T follicular helper cell (primary cell): ENCODE results near the gene C17orf50.
"Not testable (repeated sequence)": the region's sequence is repeated elsewhere in the genome, so short reads cannot be mapped to it uniquely, and the experiment has no call there.

Experiments
- DNase-seq: peaks from one replicate; pipeline ENCODE4 v3.0.0-alpha.2; 2020; ENCODE audit warnings: low read depth

C17orf50 gene

GRCh38 chr17:35734396-35734795 is 26.3 kb upstream of the C17orf50 start:
- DNase-seq, result no peak

GRCh38 chr17:35735036-35735805 is 25.5 kb upstream of the C17orf50 start:
- no peak for DNase-seq

DNA sequence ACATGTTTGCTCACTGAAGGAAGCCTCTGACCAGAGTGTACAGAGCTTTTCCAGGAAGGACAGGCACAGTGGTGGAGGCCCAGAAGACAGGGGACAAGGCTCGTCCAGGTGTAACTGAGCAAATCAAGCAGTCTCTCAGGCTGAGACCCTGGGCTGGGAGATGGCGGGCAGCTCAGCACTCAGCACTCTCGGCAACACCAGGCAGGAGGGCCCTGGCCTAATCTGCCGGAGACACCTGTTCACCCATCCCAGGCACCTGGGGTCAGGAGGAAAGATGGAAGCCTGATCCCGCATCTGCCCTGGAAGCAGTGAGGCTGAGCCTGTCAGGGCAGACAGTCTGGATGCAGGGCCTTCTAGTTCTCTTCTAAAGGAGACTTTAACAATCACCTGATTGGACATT is 24.5 kb upstream of the C17orf50 start:
- no peak for DNase-seq

- DNase-seq, result no peak
Measured at GRCh38 chr17:35738519-35739133, 22.1 kb upstream of the C17orf50 start.

DNA sequence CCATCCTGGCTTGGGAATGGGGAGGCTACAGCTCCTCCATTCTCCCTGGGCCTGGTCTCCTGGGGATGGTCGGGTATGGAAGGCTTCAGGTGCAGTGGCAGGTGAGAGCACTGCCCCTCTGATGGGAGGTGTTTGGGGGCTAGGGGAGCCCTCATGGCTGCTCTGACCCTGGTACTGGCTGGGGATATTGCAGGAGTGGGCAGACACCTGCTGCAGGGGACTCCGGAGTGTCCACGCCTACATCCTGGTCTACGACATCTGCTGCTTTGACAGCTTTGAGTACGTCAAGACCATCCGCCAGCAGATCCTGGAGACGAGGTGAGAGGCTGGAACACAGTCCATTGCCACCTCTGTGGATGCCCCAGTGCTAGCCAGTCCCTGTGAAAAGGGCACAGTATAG is 20.5 kb upstream of the C17orf50 start:
- no peak for DNase-seq

DNA sequence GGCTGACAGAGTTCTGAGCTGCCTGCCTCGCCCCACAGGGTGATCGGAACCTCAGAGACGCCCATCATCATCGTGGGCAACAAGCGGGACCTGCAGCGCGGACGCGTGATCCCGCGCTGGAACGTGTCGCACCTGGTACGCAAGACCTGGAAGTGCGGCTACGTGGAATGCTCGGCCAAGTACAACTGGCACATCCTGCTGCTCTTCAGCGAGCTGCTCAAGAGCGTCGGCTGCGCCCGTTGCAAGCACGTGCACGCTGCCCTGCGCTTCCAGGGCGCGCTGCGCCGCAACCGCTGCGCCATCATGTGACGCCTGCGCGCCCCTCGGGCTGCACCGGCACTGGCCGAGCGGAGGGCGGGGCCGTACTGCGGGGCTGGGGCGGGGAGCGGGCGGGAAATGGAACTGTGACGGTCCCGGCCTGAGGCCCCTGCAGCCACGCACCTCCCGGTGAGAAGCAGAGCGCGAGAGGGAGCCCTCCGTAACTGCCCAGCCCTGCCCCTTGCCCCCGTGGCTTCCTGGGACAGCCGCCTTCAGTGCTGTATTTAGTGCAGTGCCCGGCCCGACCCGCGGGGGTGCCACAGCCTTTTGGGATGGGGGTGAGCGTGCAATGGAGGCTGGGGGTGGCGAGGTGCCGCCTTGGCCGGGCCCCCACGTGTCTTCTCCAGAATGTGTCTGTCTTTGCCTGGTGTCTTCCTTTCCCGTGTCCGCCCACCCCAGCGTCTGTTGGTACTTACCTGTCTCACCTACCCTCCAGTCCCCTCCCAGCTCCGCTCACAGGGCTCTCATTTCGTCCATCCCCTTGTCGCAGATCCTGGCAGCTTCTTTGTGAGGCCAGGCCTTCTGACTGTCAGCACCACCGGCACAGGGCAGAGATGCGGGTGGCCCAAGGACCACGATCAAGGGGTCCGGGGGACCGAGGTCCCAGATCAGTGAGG is 19.4 kb upstream of the C17orf50 start:
- no peak for DNase-seq

DNA sequence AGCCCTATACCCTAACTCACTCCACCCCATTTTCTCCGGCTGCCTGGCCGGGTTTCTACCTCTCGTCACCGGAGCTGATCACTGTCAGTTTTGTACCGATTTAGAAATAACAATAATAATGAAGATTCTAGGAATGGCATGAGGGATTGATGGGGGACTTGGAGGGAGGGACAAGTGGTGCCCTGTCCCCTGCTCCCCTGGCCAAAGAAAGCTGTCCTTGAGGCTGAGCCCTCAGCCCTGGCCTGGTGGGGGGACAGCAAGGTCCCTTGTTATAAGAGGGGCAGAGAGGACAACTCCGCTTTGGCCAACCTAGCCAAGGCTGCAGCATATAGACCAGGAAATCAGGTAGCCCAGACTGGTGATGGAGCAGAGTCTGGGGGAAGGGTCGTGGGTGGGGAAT is 18.2 kb upstream of the C17orf50 start:
- DNase-seq, result no peak

- DNase-seq, result no peak
Measured at GRCh38 chr17:35742896-35743477, 17.7 kb upstream of the C17orf50 start.

DNA sequence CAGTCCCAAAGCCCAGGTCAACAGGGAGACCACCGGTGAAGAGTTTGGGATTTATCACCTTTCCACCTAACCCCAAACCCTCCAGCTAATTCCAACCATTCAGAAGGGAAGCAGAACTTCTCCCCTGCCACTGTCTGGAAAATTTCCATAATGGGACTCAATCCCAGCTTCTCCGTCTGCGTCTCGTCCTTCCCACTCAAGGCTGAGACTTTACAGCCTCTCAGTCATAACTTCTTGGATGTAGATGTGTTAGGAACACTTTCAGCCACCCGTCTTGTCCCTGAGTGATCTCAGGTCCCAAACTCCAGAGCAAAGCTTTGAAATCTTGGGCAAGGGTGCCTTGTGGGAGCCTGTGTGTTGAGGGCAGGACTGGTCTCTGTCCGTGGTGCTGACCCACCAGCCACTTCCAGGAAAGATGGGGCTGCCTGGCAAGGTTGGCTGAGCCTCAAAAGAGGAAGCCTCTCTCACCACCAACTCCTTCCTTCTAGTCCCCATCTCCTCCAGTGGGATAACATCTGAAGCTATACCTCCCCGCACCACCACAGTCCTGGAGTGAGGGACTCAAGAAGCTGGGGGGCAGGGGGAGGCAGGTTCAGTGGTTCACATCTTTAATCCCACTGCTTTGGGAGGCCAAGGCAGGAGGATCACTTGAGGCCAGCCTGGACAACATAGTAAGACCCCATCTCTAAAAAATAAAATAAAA is 16.9 kb upstream of the C17orf50 start:
- DNase-seq, result no peak

DNA sequence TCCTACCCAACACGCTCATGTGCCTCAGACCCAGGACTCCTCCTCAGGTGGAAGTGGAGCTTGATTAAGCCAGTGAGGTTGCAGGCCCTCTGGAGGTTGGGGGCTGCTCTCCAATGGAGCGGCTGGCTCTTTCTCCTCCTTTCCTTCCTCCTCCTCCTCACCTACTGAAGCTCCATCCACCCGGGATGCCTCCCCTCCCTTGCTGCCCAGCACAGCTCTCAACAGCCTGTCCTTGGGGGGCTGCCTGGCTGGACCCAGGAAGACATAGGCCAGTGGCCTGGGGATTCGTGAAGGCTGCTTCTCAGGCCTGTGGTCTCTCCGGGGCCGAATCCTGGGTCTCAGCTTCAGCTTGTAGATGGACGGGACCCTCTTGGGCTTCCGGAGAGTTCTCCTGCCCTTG is 15.9 kb upstream of the C17orf50 start:
- DNase-seq, result no peak

DNA sequence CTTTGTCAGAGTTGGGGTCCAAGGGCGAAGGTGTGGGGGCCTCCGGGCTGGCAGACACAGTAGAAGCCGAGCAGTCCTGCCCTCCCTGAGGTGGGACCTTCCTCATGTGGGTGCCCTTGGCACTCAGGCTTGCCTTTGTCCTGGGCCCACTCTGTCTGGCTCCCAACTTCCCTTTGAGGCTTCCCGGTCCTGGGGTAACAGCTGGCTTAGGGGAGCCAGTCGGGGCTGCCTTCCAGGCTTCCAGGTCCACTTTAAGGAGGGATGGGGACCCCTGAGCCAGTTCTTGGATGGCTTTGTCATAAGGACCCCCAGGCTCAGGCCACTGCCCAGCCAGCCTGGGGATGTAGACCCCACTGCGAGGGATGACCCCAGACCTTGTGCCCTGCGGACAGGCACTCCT is 15.4 kb upstream of the C17orf50 start:
- DNase-seq, result no peak

GRCh38 chr17:35745749-35746320 is 14.9 kb upstream of the C17orf50 start:
- no peak for DNase-seq

- DNase-seq, result peak; percentile 63
Measured at GRCh38 chr17:35747540-35748017, 13.1 kb upstream of the C17orf50 start.

GRCh38 chr17:35748341-35748841 is 12.3 kb upstream of the C17orf50 start:
- DNase-seq, result no peak

- DNase-seq, result no peak
Measured at GRCh38 chr17:35748979-35749378, 11.7 kb upstream of the C17orf50 start.

GRCh38 chr17:35749560-35750412 is 10.9 kb upstream of the C17orf50 start:
- no peak for DNase-seq

DNA sequence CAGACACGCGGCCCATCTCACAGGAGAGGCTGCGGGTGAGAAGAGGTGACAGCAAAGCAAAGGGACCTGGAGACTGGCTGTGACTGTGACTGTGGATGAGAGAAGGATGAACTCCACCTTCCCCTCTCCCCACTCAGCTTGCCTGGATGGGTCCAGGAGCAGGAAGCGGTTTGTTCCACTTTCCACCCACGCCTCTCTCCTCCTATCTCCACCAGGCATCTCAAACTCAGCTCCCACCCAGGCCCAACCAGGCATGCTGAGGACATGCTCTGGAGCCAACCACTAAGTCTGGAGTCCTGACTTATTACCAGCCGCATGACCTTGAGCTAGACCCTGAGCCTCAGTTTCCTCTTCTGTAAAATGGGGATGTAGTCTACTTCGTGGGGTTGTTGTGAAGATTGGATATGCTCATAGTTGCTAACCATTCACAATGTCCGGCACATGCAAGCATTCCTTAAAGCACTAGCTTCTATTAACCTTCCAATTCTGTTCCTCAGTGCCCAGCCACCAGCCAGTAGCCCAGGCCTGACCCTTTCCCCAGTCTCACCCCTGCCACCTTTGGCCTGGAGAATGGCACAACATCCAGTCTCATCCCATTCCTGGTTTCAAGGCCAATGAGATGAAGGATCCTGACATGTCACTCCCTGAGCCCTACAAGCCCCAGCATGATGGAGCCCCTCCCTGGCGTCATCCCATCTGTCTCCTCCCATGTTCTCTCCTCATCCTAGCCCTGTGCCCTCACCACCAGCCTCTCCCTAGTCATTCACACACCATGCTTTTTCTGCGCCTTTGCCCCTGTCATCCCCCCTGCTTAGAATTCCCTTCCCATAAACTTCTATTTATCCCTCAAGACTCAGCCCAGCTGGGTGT is 9.9 kb upstream of the C17orf50 start:
- no peak for DNase-seq

DNA sequence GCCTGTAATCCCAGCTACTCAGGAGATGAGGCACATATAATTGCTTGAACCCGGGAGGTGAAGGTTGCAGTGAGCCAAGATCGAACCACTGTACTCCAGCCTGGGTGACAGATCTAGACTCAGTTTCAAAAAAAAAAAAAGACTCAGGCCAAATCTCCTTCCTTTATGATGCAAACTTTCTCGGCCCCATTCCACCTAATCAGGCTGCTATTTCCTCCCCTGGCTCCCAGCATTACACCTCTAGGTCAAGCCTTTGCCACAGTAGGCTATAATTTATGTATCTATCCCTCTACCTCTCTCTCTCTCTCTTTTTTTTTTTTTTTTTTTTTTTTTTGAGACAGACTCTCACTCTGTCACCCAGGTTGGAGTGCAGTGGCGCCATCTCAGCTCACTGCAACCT is 9.1 kb upstream of the C17orf50 start:
- DNase-seq, result not testable (repeated sequence)

DNA sequence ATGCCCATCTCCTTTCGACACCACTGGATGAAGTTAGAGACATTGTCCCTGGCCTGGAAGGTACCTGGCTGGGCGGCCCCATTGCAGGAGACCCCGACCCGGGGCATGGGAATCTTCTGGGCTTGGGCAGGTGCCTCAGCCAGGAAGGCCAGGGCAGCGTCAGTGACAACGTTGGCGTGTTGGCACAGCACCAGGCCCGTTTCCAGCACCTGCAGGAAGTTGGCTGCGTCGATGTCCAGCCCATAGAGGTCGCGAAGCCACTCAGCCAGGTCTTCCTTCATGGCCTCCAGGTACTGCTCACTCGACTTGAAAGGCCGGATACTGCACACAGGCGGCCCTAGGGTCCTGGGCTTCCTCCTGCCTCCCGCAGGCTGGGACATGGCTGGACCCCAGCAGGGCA is 8.2 kb upstream of the C17orf50 start:
- DNase-seq, result no peak
